HL-60/S4 treated with phorbol 12-myristate 13-acetate at 8.2 ng/mL for 4 days and 3 days (cell line): ENCODE measurements around the gene PEMT.

ENCODE experiments used
- in situ Hi-C: fragments of 300-500 bp; cut with MboI; formaldehyde crosslinking; loops from 2 replicates; pipeline ENCODE4 v1.15.0; 2022; ENCODE audit warnings: low sequenced_read_pairs

PEMT gene

GRCh38 chr17:17515934-17516930 is 75.3 kb downstream of the PEMT start:
- in situ Hi-C loops: no loop called here

- in situ Hi-C loops: no loop called here
These were observed 76.2 kb downstream of the PEMT start for GRCh38 chr17:17514993-17515933.

- in situ Hi-C loops: no loop called here
These were observed 77.0 kb downstream of the PEMT start for GRCh38 chr17:17514361-17514992.

GRCh38 chr17:17513626-17514025 is 77.9 kb downstream of the PEMT start:
- in situ Hi-C loops: no loop called here

GRCh38 chr17:17512866-17513265 is 78.6 kb downstream of the PEMT start:
- in situ Hi-C loops: no loop called here

GRCh38 chr17:17511881-17512858 is 79.3 kb downstream of the PEMT start:
- in situ Hi-C loops: no loop called here

GRCh38 chr17:17511293-17511741 is 80.2 kb downstream of the PEMT start:
- in situ Hi-C loops: no loop called here

GRCh38 chr17:17510456-17511292 is 80.8 kb downstream of the PEMT start:
- in situ Hi-C loops: no loop called here

- in situ Hi-C loops: no loop called here
These were observed 81.7 kb downstream of the PEMT start for GRCh38 chr17:17509601-17510425.

GRCh38 chr17:17508646-17509591 is 82.6 kb downstream of the PEMT start:
- in situ Hi-C loops: no loop called here

- in situ Hi-C loops: no loop called here
These were observed 83.4 kb downstream of the PEMT start for GRCh38 chr17:17508019-17508535.

GRCh38 chr17:17507465-17508011 is 84.0 kb downstream of the PEMT start:
- in situ Hi-C loops: no loop called here

- in situ Hi-C loops: no loop called here
These were observed 84.5 kb downstream of the PEMT start for GRCh38 chr17:17506893-17507464.

- in situ Hi-C loops: no loop called here
These were observed 85.2 kb downstream of the PEMT start for GRCh38 chr17:17506181-17506741.

- in situ Hi-C loops: no loop called here
These were observed 85.8 kb downstream of the PEMT start for GRCh38 chr17:17505610-17506171.
